Upper lobe of left lung (tissue), 6 donors: ENCODE data around the gene ACO1. TPM values are rescaled to one million over a fixed set of nuclear protein-coding genes. Genes with fewer than 3 reads are reported as not detected.

Source experiments
- ATAC-seq, 2 donors: fragments of 200-7000 bp; cut with Tn5 transposase; one replicate each; pipeline ENCODE4 v1.9.1; 2022; ENCODE audit warnings: mild to moderate bottlenecking in 2 of 2, moderate library complexity in 2 of 2; ENCODE audit not compliant: low FRiP score in 2 of 2
- DNase-seq, 2 donors: peaks; one replicate each; pipeline ENCODE4 v3.0.0-alpha.2; 2019 to 2020
- H3K27ac ChIP-seq, 4 donors: fragments of 200-600 bp; sonication (generic); one replicate each; pipeline ENCODE4 v1.5.1; 2016 to 2019
- H3K27me3 ChIP-seq, 4 donors: fragments of 200-600 bp; sonication (generic); one replicate each; pipeline ENCODE4 v1.5.1; 2017 to 2019
- H3K36me3 ChIP-seq, 4 donors: fragments of 200-600 bp; sonication (generic); one replicate each; pipeline ENCODE4 v1.5.1; 2016 to 2019
- H3K4me1 ChIP-seq, 4 donors: fragments of 200-600 bp; sonication (generic); one replicate each; pipeline ENCODE4 v1.5.1; 2018 to 2019
- H3K4me3 ChIP-seq, 4 donors: fragments of 200-600 bp; sonication (generic); one replicate each; pipeline ENCODE4 v1.5.1; 2017 to 2019; ENCODE audit warnings: mild to moderate bottlenecking in 2 of 4, moderate library complexity in 1 of 4
- H3K9me3 ChIP-seq, 4 donors: fragments of 200-600 bp; sonication (generic); one replicate each; pipeline ENCODE4 v1.5.1; 2018 to 2019
- CTCF ChIP-seq, 6 experiments: fragments of 450-650 bp in 4 of 6; fragments of 200-600 bp in 2 of 6; sonication (generic) in 2 of 6; IDR thresholded peaks; one replicate each; pipeline ENCODE4 v1.5.1; 2016 to 2019; ENCODE audit warnings: antibody characterized with exemption in 6 of 6
- EP300 ChIP-seq, 4 donors: sonication (generic); formaldehyde crosslinking; IDR thresholded peaks; one replicate each; pipeline ENCODE4 v1.5.1; 2017; ENCODE audit warnings: antibody characterized with exemption in 4 of 4, control low read depth in 2 of 4
- POLR2A ChIP-seq, 4 donors: fragments of 450-650 bp; IDR thresholded peaks; one replicate each; pipeline ENCODE4 v1.5.1; 2016 to 2017; ENCODE audit warnings: antibody characterized with exemption in 4 of 4, mild to moderate bottlenecking in 2 of 4
- POLR2AphosphoS5 ChIP-seq, 2 donors: sonication (generic); formaldehyde crosslinking; IDR thresholded peaks; one replicate each; pipeline ENCODE4 v1.5.1; 2017; ENCODE audit warnings: antibody characterized with exemption in 2 of 2
- WGBS, 2 donors: methylation state at CpG; one replicate each; pipeline ENCODE4 v1.1.5; 2017 to 2018; 5-methylcytosine and 5-hydroxymethylcytosine counted together
- total RNA-seq, 6 donors: library from RNA; depleted of rRNA in 4 of 6; stranded (reverse); fragments of >200 nt in 4 of 6; gene quantifications; one replicate each; pipeline versions ENCODE4 v1.1.0 to v1.2.1, GENCODE V29; 2016 to 2021
- donor health status: DM: no; HTN: no; CAD: no; lungs with moderate emphysema.
- donor health status: DM: no; HTN: yes; CAD: no; lungs with severe emphysema.

The ACO1 gene
- total RNA-seq, 6 donors from 2014 or later: 12.4 to 33.0 (median 29.1) TPM

- WGBS, 2 donors: 89 to 93% methylated on average over 6 of the region's 6 CpGs
Observed at GRCh38 chr9:32394381-32395049, 10.1 kb downstream of the ACO1 start.

GRCh38 chr9:32395510-32396216, 11.2 kb downstream of the ACO1 start:
- TF ChIP-seq EP300 (IDR thresholded peaks at IDR 0.05): no peak
- no peak for TF ChIP-seq POLR2AphosphoS5 (IDR thresholded peaks at IDR 0.05)
- no peak for TF ChIP-seq CTCF (IDR thresholded peaks at IDR 0.05)
- TF ChIP-seq POLR2A (IDR thresholded peaks at IDR 0.05): no peak
- H3K9me3 ChIP-seq: no peaks in the 10 kb centered on the region
- DNase-seq: no peak
- peaks cover 0 to 8% (median 5%) of the 10 kb centered on the region in 4 donors for H3K4me1 ChIP-seq
- ATAC-seq: peak; percentile 77 to 95
- no peaks in the 10 kb centered on the region for H3K36me3 ChIP-seq
- 67 to 70% methylated on average over 7 of the region's 7 CpGs for WGBS, 2 donors
- H3K27ac ChIP-seq: peak overlapping the region; percentile 30 to 71 (median 34)
- no peak overlapping the region for H3K4me3 ChIP-seq
- no peaks in the 10 kb centered on the region for H3K27me3 ChIP-seq

More at GRCh38 chr9:32394381-32395049, 10.1 kb downstream of the ACO1 start:
- ATAC-seq: no peak
- no peak for DNase-seq
- Histone ChIP-seq H3K4me1 (peaks cover 0 to 8% (median 5%) of the 10 kb centered on the region in 4 donors), H3K36me3 (no peaks in the 10 kb centered on the region), H3K27ac (no peak overlapping the region), H3K9me3 (no peaks in the 10 kb centered on the region), H3K4me3 (no peak overlapping the region), H3K27me3 (no peaks in the 10 kb centered on the region)
- no peak for TF ChIP-seq CTCF (IDR thresholded peaks at IDR 0.05)
- no peak for TF ChIP-seq POLR2AphosphoS5 (IDR thresholded peaks at IDR 0.05)
- no peak for TF ChIP-seq EP300 (IDR thresholded peaks at IDR 0.05)
- no peak for TF ChIP-seq POLR2A (IDR thresholded peaks at IDR 0.05)

GRCh38 chr9:32398207-32398606, 13.8 kb downstream of the ACO1 start:
- Histone ChIP-seq H3K4me3 (no peak overlapping the region), H3K4me1 (peaks cover 0 to 9% (median 7%) of the 10 kb centered on the region in 4 donors), H3K27ac (no peak overlapping the region), H3K27me3 (no peaks in the 10 kb centered on the region), H3K9me3 (no peaks in the 10 kb centered on the region), H3K36me3 (no peaks in the 10 kb centered on the region)
- DNase-seq: no peak
- no peak for ATAC-seq
- WGBS, 2 donors: 91 to 93% methylated on average over 3 of the region's 3 CpGs
- TF ChIP-seq POLR2AphosphoS5 (IDR thresholded peaks at IDR 0.05): no peak
- TF ChIP-seq POLR2A (IDR thresholded peaks at IDR 0.05): no peak
- TF ChIP-seq CTCF (IDR thresholded peaks at IDR 0.05): no peak
- TF ChIP-seq EP300 (IDR thresholded peaks at IDR 0.05): no peak

- ATAC-seq (no peak), DNase-seq (no peak)
- no peaks in the 10 kb centered on the region for H3K36me3 ChIP-seq
- 77 to 79% methylated on average over 5 of the region's 5 CpGs for WGBS, 2 donors
- H3K9me3 ChIP-seq: no peaks in the 10 kb centered on the region
- H3K4me1 ChIP-seq: peaks cover 0 to 9% (median 7%) of the 10 kb centered on the region in 4 donors
- TF ChIP-seq CTCF (IDR thresholded peaks at IDR 0.05) (no peak), POLR2A (IDR thresholded peaks at IDR 0.05) (no peak), EP300 (IDR thresholded peaks at IDR 0.05) (no peak), POLR2AphosphoS5 (IDR thresholded peaks at IDR 0.05) (no peak)
- no peak overlapping the region for H3K27ac ChIP-seq
- no peaks in the 10 kb centered on the region for H3K27me3 ChIP-seq
- H3K4me3 ChIP-seq: no peak overlapping the region
Observed at GRCh38 chr9:32399110-32399815, 14.8 kb downstream of the ACO1 start.
